ENCODE measurements around the gene PEX7. TPM values are rescaled to one million over a fixed set of nuclear protein-coding genes. Genes with fewer than 3 reads are reported as not detected.

Gene PEX7
- total and polyA plus RNA-seq, 2 experiments from 2014 or later, result 11.8 to 13.5 TPM

DNA sequence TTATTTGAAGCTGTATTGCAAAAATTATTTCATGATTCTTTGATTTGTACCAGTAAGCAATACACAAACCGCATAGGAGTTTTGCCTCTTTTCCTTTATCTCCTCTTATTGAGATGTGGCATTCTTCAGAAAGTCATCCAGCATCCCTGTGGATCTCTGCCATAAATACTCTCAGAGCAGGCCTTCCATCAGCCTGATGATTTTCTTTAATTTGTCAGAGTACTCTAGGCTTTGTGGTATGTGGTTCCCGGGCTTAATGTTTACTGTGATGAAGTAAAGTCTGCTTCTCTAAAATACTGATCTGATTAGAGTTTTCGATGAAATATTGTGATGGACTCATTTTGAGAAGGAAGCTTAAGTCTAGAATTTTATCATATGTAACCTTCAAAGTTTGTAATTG lies 68.6 kb downstream of the PEX7 start:
- no peaks in the 10 kb centered on the region for H3K9me2 ChIP-seq (ENCODE audit: insufficient read depth)
- H3K27me3 ChIP-seq (ENCODE audit: insufficient read depth), result no peaks in the 10 kb centered on the region
- no peak overlapping the region for H3K4me3 ChIP-seq
- Mint-ChIP-seq H3K36me3 (ENCODE audit: low read depth) (no peaks in the 10 kb centered on the region), H3K4me1 (peaks cover 4% of the 10 kb centered on the region; the same call in 1 of the 3 replicates), H3K9me3 (no peaks in the 10 kb centered on the region), H3K4me3 (no peak overlapping the region), H3K27ac (no peak overlapping the region), H3K27me3 (ENCODE audit: insufficient read depth, low read depth, poor library complexity) (peaks cover 3% of the 10 kb centered on the region)
- H3F3A ChIP-seq (replicated peaks; ENCODE audit: low read depth), result no peaks in the 10 kb centered on the region
- no peak overlapping the region for H2AFZ ChIP-seq
- H3K27ac ChIP-seq (ENCODE audit: low read depth), result no peak overlapping the region
- H3K79me2 ChIP-seq (replicated peaks; ENCODE audit: insufficient read depth), result no peaks in the 10 kb centered on the region
- H4K20me1 ChIP-seq (replicated peaks; ENCODE audit: insufficient read depth), result no peaks in the 10 kb centered on the region
- DNase-seq (ENCODE audit: low spot score) (no peak), ATAC-seq (no peak)
- no peak overlapping the region for H3K4me2 ChIP-seq
- no peaks in the 10 kb centered on the region for H3K36me3 ChIP-seq (ENCODE audit: insufficient read depth)
- H3K4me1 ChIP-seq (ENCODE audit: insufficient read depth), result no peaks in the 10 kb centered on the region
- TF ChIP-seq, protein P1, sequence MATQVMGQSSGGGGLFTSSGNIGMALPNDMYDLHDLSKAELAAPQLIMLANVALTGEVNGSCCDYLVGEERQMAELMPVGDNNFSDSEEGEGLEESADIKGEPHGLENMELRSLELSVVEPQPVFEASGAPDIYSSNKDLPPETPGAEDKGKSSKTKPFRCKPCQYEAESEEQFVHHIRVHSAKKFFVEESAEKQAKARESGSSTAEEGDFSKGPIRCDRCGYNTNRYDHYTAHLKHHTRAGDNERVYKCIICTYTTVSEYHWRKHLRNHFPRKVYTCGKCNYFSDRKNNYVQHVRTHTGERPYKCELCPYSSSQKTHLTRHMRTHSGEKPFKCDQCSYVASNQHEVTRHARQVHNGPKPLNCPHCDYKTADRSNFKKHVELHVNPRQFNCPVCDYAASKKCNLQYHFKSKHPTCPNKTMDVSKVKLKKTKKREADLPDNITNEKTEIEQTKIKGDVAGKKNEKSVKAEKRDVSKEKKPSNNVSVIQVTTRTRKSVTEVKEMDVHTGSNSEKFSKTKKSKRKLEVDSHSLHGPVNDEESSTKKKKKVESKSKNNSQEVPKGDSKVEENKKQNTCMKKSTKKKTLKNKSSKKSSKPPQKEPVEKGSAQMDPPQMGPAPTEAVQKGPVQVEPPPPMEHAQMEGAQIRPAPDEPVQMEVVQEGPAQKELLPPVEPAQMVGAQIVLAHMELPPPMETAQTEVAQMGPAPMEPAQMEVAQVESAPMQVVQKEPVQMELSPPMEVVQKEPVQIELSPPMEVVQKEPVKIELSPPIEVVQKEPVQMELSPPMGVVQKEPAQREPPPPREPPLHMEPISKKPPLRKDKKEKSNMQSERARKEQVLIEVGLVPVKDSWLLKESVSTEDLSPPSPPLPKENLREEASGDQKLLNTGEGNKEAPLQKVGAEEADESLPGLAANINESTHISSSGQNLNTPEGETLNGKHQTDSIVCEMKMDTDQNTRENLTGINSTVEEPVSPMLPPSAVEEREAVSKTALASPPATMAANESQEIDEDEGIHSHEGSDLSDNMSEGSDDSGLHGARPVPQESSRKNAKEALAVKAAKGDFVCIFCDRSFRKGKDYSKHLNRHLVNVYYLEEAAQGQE (IDR thresholded peaks at IDR 0.05; ENCODE audit: unreplicated experiment), result no peak
- TF ChIP-seq, protein P2, sequence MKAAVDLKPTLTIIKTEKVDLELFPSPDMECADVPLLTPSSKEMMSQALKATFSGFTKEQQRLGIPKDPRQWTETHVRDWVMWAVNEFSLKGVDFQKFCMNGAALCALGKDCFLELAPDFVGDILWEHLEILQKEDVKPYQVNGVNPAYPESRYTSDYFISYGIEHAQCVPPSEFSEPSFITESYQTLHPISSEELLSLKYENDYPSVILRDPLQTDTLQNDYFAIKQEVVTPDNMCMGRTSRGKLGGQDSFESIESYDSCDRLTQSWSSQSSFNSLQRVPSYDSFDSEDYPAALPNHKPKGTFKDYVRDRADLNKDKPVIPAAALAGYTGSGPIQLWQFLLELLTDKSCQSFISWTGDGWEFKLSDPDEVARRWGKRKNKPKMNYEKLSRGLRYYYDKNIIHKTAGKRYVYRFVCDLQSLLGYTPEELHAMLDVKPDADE (IDR thresholded peaks at IDR 0.05), result no peak
- no peak for TF ChIP-seq EZH2phosphoT487 (IDR thresholded peaks at IDR 0.05; ENCODE audit: unreplicated experiment)
- TF ChIP-seq ZNF114 (CRISPR knock-in tag; IDR thresholded peaks at IDR 0.05), result no peak

DNA sequence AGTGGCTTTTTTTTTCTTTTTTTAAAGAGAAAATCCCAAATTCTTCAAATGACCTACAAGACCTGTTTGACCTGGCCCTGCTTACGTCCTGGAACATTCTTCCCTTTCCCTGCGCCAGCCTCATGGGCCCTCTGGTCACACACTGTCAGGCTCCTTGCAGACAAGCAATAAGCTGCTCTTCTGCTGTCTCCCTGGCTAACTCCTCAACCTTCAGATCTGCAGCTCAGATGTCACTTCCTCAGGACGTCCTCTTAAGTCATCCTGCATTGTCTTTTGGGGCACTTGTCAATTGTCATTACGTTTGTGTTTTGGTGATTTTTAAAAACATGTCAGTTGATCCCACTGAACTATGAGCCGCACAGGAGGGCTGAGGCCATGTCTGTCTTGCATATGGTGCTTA lies 70.8 kb downstream of the PEX7 start:
- Histone ChIP-seq H3K4me3 (no peak overlapping the region), H3K4me2 (no peak overlapping the region), H3K36me3 (ENCODE audit: insufficient read depth) (no peaks in the 10 kb centered on the region), H3K27ac (ENCODE audit: low read depth) (no peak overlapping the region), H4K20me1 (replicated peaks; ENCODE audit: insufficient read depth) (peaks cover 2% of the 10 kb centered on the region; the same call in 1 of the 2 replicates), H3K4me1 (ENCODE audit: insufficient read depth) (no peaks in the 10 kb centered on the region), H2AFZ (no peak overlapping the region), H3K27me3 (ENCODE audit: insufficient read depth) (no peaks in the 10 kb centered on the region), H3K9me2 (ENCODE audit: insufficient read depth) (no peaks in the 10 kb centered on the region), H3F3A (replicated peaks; ENCODE audit: low read depth) (no peaks in the 10 kb centered on the region), H3K79me2 (replicated peaks; ENCODE audit: insufficient read depth) (no peaks in the 10 kb centered on the region)
- Mint-ChIP-seq H3K36me3 (ENCODE audit: low read depth) (no peaks in the 10 kb centered on the region), H3K27ac (no peak overlapping the region), H3K4me3 (no peak overlapping the region), H3K27me3 (ENCODE audit: insufficient read depth, low read depth, poor library complexity) (peaks cover 3% of the 10 kb centered on the region), H3K4me1 (no peaks in the 10 kb centered on the region), H3K9me3 (no peaks in the 10 kb centered on the region)
- ATAC-seq (no peak), DNase-seq (ENCODE audit: low spot score) (no peak)
- no peak for TF ChIP-seq ZNF114 (CRISPR knock-in tag; IDR thresholded peaks at IDR 0.05)
- TF ChIP-seq STAT1 (IDR thresholded peaks at IDR 0.05; ENCODE audit: unreplicated experiment), result no peak
- TF ChIP-seq NANOG (IDR thresholded peaks at IDR 0.05; ENCODE audit: borderline replicate concordance), result no peak
- no peak for TF ChIP-seq CREB1 (CRISPR knock-in tag; IDR thresholded peaks at IDR 0.05; ENCODE audit: low read depth)
- TF ChIP-seq, protein P3, sequence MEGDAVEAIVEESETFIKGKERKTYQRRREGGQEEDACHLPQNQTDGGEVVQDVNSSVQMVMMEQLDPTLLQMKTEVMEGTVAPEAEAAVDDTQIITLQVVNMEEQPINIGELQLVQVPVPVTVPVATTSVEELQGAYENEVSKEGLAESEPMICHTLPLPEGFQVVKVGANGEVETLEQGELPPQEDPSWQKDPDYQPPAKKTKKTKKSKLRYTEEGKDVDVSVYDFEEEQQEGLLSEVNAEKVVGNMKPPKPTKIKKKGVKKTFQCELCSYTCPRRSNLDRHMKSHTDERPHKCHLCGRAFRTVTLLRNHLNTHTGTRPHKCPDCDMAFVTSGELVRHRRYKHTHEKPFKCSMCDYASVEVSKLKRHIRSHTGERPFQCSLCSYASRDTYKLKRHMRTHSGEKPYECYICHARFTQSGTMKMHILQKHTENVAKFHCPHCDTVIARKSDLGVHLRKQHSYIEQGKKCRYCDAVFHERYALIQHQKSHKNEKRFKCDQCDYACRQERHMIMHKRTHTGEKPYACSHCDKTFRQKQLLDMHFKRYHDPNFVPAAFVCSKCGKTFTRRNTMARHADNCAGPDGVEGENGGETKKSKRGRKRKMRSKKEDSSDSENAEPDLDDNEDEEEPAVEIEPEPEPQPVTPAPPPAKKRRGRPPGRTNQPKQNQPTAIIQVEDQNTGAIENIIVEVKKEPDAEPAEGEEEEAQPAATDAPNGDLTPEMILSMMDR (conservative IDR thresholded peaks at IDR 0.05; ENCODE audit: low read depth in 2 of 2), result no peak
- TF ChIP-seq, protein P4, sequence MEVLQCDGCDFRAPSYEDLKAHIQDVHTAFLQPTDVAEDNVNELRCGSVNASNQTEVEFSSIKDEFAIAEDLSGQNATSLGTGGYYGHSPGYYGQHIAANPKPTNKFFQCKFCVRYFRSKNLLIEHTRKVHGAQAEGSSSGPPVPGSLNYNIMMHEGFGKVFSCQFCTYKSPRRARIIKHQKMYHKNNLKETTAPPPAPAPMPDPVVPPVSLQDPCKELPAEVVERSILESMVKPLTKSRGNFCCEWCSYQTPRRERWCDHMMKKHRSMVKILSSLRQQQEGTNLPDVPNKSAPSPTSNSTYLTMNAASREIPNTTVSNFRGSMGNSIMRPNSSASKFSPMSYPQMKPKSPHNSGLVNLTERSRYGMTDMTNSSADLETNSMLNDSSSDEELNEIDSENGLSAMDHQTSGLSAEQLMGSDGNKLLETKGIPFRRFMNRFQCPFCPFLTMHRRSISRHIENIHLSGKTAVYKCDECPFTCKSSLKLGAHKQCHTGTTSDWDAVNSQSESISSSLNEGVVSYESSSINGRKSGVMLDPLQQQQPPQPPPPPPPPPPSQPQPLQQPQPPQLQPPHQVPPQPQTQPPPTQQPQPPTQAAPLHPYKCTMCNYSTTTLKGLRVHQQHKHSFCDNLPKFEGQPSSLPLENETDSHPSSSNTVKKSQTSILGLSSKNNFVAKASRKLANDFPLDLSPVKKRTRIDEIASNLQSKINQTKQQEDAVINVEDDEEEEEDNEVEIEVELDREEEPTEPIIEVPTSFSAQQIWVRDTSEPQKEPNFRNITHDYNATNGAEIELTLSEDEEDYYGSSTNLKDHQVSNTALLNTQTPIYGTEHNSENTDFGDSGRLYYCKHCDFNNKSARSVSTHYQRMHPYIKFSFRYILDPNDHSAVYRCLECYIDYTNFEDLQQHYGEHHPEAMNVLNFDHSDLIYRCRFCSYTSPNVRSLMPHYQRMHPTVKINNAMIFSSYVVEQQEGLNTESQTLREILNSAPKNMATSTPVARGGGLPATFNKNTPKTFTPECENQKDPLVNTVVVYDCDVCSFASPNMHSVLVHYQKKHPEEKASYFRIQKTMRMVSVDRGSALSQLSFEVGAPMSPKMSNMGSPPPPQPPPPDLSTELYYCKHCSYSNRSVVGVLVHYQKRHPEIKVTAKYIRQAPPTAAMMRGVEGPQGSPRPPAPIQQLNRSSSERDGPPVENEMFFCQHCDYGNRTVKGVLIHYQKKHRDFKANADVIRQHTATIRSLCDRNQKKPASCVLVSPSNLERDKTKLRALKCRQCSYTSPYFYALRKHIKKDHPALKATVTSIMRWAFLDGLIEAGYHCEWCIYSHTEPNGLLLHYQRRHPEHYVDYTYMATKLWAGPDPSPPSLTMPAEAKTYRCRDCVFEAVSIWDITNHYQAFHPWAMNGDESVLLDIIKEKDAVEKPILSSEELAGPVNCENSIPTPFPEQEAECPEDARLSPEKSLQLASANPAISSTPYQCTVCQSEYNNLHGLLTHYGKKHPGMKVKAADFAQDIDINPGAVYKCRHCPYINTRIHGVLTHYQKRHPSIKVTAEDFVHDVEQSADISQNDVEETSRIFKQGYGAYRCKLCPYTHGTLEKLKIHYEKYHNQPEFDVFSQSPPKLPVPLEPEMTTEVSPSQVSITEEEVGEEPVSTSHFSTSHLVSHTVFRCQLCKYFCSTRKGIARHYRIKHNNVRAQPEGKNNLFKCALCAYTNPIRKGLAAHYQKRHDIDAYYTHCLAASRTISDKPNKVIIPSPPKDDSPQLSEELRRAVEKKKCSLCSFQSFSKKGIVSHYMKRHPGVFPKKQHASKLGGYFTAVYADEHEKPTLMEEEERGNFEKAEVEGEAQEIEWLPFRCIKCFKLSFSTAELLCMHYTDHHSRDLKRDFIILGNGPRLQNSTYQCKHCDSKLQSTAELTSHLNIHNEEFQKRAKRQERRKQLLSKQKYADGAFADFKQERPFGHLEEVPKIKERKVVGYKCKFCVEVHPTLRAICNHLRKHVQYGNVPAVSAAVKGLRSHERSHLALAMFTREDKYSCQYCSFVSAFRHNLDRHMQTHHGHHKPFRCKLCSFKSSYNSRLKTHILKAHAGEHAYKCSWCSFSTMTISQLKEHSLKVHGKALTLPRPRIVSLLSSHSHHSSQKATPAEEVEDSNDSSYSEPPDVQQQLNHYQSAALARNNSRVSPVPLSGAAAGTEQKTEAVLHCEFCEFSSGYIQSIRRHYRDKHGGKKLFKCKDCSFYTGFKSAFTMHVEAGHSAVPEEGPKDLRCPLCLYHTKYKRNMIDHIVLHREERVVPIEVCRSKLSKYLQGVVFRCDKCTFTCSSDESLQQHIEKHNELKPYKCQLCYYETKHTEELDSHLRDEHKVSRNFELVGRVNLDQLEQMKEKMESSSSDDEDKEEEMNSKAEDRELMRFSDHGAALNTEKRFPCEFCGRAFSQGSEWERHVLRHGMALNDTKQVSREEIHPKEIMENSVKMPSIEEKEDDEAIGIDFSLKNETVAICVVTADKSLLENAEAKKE (CRISPR knock-in tag; IDR thresholded peaks at IDR 0.05), result no peak
- TF ChIP-seq ZNF331 (CRISPR knock-in tag; IDR thresholded peaks at IDR 0.05; ENCODE audit: low read depth), result no peak
